OCI-LY3 (cell line): Measurements from ENCODE around the gene TNS4.

ENCODE experiments used
- CTCF ChIP-seq: fragments of 200-600, 300-600 bp; sonication (generic); IDR thresholded peaks from 2 replicates; pipeline ENCODE4 v1.5.1; 2014; ENCODE audit warnings: antibody characterized with exemption, low read length, low read depth
- EZH2phosphoT487 ChIP-seq: fragments of 200-600 bp; shearing (Covaris generic); IDR thresholded peaks from 2 replicates; pipeline ENCODE4 v1.6.1; 2018; ENCODE audit warnings: antibody characterized with exemption, mixed run types, low read depth

DNA sequence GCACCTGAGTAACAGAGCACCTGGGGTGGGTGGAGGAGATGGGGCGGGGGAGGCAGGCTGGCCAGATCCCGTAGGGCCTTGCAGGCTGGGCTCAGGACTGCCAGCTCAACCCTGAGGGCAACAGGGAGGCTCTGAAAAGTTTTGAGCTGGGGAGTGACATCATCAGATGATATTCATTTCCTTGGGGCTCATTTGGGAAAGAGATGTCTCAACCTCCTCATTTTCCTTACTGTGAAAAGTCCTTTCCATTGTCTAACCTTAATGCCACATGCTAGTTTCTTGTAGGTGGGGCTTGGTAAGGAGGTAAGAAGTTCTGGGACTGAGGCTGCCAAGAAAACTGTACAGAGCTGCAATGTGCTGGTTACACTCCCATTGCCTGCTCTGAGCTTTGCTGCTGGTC lies 3.7 kb downstream of the TNS4 start:
- TF ChIP-seq CTCF (no peak), EZH2phosphoT487 (no peak)
